HG03280 (cell line): Measurements from ENCODE around the gene TMPRSS6.
"Not testable (repeated sequence)": the region's sequence is repeated elsewhere in the genome, so short reads cannot be mapped to it uniquely, and the experiment has no call there.

ENCODE experiments used
- ATAC-seq: cut with Tn5 transposase; IDR thresholded peaks from one replicate; pipeline ENCODE4 v1.9.1; 2021; ENCODE audit warnings: mild to moderate bottlenecking, moderate library complexity; ENCODE audit not compliant: unreplicated experiment

Gene TMPRSS6

DNA sequence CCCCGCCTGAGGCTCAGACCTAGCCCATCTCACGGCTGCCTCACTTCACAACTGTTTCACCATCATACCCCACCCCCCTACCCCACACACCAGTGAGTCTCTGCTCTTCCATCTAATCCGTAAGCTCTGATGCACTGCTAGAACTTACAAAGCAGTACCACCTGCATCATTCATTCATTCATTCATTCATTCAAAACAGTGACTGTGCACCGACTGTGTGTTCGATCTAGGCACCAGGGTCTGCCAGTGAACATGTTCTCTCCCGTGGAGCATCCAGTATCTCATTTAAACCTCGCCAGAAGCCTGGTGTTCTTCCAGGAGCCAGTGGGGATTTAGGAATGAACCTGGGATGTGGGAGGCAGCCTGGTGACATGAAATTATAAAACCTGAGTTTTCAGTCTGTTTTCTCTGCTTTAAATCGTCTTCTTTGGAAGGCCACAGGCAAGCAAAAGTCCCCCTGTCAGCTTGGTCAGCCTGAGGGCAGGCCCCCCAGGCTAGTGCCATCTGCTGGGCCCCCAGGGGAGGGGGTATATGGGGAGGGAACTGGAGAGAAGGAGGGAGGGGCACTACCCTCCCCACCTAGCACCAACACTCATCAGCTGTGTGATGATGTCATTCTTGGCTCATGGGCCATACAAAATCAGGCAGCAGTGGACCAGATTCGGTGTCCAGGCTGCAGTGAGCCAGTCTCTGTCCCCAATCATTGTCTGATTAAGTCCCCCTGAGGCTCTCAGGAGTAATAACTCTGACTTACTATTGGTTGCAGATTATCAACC, 18.4 kb downstream of the TMPRSS6 start:
- ATAC-seq = no peak

DNA sequence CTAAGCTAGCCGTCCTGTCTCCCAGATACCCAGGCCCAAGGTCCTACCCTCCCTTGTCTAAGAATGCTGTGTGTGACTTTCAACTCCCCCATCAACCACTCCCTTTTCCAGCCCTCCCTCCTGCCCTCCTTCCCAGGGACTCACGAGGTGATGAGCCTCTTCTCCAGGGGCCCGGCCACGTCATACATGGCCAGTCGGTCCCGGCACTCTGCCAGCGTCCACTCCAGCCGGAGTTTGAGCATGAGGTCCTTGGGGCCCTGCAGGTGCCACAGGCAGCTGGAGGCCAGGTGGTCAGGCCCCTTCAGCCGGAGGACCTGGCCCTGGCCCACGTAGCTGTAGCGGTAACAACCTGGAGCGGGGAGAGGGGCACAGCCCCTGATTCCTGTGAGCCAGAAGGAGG, 20.1 kb downstream of the TMPRSS6 start:
- ATAC-seq = no peak

DNA sequence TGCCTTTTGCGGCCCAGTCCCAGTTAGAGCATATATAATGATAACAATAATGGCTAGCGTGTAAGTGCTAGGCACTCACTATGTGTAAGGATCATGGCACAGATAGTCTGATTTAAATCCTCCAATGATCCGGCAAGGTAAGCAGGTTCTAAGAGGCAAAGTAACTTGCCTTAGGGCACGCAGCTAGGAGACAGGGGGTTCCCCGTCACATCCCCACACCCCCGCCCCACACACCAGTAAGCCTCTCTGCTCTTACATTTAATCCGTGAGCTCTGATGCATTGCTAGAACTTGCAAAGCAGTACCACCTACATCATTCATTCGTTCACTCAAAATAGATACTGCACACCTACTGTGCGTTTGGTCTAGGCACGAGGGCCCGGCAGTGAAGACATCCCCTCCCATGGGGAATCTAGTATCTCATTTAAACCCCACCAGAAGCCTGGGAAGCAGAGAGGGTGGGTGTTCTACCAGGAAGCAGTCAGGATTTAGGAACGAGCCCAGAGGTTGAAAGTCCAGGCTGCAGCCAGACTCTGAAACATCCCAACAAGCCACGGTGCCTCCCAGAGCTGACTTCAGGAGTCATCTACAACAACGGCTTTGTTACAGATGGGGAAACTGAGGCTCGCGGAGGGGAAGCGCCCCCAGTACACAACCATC, 20.6 kb downstream of the TMPRSS6 start:
- ATAC-seq = no peak

DNA sequence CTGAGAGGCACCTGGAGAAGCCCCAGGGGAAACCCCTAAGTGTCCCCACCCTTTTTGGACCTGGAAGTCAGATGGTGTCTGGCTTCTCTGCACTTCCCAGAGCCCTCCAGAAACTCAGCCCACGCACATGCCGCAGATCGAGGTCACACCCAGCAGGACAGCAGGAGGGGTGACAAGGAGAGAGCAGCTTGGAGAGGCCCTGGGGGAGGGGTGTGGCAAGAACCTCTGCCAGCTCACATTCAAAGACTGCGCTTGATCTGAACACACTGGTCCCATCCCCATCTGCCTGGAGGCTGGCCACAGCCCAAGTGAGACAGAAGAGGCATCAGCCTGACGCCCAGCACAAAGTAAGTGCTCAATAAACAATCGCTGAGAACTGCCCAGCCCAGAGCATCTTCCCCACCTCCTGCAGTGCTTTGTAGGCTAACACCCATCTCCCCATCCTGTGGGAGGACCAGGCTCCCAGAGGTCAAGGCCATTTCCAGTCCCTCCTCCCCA, 21.4 kb downstream of the TMPRSS6 start:
- no peak for ATAC-seq

DNA sequence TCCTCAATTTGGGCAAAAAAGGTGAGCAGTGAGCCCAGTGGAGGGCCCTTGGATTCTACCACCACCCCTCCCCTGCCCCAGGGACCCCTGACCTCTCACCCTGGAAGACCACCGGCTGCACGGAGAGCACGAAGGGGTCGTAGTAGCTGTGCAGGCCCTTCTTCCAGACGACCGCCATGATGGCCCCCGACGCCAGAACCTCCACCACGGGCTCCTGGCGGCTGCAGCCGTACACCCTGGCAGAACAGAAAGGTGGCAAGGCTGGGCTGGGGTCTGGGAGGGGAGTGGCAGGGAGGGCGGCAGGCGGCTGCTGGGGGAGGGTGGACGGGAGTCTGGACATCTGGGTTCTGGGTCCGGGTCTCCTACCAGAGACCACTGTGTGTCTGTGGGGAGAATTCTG, 23.3 kb downstream of the TMPRSS6 start:
- no peak for ATAC-seq

DNA sequence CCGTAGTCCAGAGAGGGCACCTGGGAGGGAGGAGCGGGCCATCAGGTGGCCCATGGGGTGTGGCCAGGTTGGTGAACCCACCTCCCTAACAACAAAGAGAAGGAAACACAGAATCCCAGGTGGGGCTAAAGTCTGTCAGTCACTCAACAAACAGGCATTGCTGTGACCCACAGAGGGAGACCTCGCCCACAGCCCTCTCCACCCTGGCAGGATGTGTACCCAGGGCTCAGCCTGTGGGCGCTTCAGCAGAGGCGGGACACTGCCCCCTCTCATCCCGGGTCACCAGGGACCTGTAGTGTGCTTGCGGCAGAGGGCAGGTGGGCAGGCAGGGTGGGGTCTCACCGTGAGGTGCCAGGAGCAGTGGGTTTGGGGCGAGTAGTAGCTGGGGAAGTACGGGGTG, 25.1 kb downstream of the TMPRSS6 start:
- no peak for ATAC-seq

DNA sequence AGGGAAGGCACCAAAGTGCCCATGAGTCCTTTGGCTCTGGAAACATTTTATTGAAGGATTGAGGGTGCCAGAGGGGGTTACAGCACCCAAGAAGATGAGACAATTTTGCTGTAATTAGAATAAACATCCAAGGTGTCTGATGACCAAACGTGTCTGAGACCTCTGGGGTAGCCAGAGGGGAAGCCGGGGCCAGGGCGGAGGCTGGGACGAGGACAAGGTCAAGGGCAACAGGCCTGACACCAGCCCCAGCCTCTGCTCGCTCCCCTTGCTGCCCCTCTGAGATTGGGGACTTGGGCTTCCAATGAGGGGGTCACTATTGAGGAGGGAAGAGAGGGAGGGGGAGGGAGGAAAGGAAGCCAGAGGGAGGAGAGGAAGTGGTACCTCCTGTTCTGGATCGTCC, 25.6 kb downstream of the TMPRSS6 start:
- ATAC-seq = no peak

DNA sequence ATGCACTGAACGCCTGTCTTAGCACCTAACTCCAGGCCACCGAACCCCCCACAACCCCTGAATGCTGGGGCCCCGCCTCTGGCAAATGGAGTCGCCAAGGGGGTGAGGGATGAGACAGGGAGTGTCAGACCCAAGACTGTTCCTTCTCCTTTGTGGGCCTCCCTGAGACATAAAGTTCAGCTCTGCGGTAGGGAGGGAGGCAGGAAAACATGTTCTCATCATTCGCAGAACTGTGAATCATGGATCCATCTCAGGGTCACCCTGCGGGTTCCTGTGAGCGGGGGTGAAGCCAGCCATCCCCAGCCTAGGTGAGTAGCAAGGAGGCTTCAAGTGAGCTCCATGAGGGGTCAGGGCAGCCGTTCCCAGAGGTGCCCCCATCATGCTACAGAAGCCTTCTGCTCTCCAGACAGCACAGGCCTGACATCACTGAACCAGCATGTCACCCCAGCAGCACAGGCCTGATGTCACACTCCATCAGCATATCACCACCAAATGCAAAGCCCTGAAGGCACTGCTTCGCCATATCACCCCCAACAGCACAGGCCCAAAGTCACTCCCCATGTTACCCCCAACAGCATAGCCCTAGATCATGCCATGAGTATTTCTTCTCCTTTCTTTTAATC, 27.2 kb downstream of the TMPRSS6 start:
- no peak for ATAC-seq

DNA sequence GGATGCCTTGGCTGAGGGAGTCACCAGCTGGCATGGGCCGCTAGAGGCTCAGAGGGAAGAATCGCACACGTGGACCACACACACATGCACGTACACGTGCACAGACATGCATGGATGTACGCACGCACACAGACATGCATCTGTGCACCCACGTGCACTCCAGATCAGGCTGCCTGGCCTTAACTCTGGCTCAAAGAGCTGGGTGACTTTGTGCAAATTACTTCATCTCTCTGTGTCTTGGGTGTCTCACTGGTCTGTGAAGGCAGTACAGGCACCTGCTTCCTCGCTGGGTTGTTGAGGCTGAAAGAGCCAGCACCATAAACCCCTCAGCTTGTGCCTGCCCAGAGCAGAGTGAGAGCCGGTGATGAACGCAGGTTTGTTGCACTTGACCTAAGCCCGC, 28.7 kb downstream of the TMPRSS6 start:
- ATAC-seq = no peak

DNA sequence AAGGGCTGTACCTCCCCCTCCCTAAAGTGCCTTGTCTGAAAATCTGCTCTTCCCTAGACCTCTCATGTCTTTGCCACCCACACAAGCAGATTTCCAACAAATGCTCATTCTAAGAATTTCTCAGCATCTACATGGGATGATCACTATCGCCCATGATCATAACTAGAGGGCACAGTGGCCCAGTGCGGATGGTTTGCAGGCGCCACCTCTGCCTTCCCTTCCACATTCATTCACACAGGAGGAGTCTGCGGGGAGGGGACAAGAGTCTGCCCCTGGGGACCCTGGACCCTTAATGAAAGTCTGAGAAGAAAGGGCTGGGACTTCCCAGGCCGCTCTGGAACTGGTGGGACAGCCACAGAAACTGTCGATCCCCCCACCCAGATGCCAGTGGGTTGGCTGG, 29.1 kb downstream of the TMPRSS6 start:
- no peak for ATAC-seq

DNA sequence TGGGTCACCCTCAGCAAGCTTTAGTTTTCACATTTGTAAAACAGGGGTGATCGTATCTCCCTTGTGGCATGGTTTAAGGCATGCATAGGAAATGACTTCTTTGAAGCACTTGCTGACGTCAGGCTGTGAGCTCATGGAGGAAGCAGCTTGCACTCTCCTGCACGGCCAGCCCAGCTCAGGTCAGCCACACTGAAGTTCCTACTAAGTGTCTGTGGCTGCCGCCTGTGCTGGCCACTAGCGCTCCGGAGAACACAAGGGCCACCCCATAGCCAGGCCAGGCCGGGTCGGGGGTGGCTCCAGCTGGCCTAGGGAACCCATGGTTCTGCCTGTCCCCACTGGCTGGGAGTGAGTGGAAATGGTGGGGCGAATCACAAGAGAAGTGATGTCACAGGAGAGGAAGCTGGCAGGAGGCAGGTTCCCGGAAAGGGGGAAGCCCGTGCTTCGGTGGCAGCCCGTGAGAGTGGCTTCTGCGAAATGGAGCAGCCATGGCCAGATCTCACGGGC, 29.8 kb downstream of the TMPRSS6 start:
- ATAC-seq = no peak

DNA sequence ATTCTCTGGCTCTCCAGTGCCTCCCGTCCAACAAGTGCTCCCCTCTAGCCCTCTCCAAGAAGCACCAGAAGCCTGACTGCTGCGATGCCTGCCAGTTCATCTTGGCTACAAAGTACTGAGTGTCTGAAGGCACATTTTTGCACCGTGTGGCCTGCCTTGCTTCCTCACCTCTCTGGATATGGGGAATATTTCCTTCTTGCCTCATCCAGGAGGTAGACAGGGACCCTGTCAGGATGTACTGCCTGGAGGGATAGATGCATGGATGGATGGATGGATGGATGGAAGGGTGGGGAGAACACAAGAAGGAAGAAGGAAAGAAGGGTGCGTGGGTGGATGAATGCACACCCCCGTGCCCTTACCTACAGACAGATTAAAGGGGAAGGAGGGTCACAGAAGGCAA, 30.4 kb downstream of the TMPRSS6 start:
- no peak for ATAC-seq

DNA sequence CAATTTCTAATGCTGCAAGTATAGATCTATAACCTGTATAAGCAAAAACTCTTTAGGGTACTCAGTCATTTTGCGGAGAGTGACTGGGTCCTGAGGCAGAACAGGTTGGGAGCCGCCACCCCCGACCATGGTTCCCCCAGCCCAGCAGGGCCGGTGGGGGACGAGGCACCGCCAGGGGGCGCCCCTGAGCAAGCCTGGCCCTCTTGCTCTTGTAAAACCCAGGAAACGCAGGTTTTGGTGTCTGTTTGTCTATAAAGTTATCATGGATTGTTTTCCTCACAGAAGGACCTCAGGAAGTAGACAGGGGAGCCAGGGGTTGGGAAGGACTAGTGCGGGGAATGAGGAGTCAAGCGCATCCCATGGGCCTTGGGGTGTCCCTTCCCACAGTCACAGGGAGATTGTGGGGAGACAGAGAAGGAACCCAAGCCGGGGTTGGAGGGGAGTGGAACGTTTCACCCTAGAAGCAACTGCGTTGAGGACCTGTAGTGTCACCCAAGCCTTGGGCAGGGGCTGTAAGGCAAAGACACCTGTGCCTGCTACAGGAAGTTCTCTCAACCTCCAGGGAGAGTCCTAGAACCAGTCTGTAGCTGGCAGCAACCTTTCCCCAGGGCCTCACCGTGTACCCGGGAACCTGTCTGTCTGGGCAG, 31.6 kb downstream of the TMPRSS6 start:
- ATAC-seq = no peak

DNA sequence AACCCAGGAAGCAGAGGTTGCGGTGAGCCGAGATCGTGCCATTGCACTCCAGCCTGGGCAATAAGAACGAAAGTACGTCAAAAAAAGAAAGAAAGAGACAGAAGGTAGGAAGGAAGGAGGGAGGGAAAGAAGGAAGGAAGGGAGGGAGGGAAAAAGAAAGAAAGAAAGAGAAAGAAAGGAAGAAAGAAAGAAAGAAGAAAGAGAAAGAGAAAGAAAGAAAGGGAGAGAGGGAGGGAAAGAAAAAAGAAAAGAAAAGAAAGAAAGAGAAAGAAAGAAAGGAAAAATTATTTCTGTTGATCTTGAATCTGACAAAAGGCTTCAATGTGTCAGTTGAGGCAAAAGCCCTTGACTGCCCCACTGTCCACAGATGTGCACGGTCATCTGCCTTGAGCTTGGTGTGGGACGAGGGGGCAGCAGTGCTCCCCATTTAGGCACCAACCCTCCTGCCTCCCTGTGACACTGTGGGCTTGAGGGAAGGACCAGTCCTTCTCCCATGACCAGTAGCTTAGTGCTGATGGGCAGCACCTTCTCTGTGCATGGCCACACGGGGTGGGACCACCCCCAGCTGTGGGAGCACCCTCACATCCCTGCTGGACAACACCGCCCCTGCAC, 33.6 kb downstream of the TMPRSS6 start:
- ATAC-seq = no peak

DNA sequence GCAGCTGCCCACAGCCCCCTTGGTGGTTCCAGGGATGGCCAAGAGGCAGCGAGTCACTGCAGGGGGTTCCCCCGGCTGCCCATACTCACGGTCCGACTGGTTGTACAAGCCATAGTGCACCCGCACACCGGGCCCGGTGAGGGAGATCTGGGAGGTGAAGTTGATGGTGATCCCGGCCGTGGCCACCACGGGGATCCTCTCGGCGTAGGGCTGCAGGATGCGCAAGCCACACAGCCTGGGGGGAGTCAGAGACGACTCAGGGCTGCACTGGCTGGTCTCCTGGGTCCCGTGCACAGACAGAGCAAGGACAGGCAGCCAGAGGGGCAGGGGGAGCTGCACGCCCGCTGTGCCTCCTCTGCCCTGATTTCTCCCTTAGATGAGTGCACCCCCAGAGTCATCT, 34.5 kb downstream of the TMPRSS6 start:
- ATAC-seq = no peak

DNA sequence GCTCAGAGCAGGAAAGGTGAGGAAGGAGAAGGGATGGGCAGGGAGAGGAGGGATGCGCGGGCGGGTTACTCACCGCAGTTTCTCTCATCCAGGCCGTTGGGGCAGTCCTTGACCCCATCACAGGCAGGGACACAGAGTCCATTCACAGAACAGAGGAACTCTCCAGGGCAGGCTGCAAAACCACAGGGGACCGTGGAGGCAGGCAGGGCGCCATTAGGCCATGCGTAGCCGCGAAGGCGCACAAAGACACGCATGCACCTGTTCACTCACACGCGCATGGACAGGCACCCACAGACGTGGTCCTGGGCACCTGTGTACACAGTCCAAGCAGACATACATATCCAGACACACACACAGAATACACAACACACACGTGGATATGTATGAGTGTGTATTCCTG, 35.0 kb downstream of the TMPRSS6 start:
- ATAC-seq = no peak

DNA sequence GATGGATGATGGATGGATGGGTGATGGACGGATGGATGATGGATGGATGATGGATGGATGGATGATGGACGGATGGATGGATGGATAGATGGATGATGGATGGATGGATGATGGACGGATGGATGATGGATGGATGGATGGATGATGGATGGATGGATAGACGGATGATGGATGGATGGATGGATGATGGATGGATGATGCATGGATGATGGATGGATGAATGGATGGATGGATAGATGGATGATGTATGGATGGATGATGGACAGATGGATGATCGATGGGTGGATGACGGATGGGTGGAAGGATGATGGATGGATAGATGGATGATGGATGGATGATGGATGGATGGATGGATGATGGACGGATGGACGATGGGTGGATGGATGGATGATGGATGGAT, 36.8 kb downstream of the TMPRSS6 start:
- no peak for ATAC-seq

DNA sequence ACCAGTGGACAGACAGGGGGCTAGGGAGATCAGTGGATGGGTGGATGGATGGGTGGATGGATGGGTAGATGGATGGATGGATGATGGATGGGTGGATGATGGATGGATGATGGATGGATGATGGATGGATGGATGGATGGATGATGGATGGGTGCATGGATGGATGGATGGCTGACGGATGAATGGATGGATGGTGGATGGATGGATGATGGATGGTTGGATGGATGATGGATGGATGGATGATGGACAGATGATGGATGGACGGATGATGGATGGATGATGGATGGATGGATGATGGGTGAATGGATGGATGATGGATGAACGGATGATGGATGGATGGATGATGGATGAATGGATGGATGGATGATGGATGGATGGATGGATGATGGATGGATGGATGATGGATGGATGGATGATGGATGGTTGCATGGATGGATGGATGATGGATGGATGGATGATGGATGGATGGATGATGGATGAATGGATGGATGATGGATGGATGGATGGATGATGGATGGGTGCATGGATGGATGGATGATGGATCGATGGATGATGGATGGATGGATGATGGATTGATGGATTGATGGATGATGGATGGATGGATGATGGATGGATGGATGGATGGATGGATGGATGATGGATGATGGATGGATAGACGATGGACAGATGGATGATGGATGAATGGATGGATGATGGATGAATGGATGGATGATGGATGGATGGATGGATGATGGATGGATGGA, 37.5 kb downstream of the TMPRSS6 start:
- ATAC-seq = not testable (repeated sequence)

DNA sequence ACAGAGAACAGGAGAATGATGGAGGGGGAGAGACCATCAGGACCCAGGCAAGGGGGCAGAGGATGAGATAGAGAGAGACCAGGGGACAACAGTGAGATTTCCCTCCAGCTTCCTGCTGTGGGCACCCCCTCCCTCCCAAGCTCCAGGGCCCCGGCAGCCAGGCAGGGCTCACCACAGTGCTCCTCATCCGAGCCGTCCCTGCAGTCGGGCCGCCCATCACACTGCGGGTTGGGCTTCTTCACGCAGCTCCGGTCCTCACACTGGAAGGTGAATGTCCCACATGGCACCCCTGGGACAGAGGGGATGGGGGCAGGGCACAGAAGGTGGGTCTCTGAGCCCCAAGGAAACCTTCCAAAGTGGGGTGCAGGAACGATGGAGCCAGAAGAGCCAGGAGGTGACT, 38.8 kb downstream of the TMPRSS6 start:
- ATAC-seq = no peak

DNA sequence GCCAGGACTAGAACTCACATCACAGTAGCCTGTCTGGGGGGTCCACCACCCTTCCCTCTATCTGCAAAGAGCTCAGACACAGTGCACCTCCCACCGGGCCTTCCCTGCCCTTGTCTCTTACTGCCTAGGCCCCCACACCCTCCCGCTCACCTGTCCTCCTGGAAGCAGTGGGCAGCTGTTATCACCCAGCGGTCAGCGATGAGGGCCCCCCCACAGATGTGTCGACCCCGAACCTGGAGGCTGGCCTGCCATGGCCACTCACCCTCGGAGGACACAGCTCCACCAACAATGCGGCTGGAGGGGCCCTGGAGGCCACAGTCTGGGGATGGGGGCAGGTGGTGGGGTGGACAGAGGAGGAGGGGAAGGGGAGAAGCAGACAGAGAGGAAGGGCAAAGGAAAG, 39.2 kb downstream of the TMPRSS6 start:
- ATAC-seq = no peak
